Common myeloid progenitor, CD34-positive (primary cell): ENCODE data around the gene SYK.

Experiments
- CTCF ChIA-PET: fragments of 350-600 bp; sonication (Branson Sonifier 250); formaldehyde crosslinking; loops from one replicate; lab custom pipeline; 2021; ENCODE audit warnings: antibody characterized with exemption; lab: Charles Lee
- POLR2A ChIA-PET: fragments of 350-600 bp; sonication (Branson Sonifier 250); formaldehyde crosslinking; loops from one replicate; lab custom pipeline; 2021; ENCODE audit warnings: antibody characterized with exemption; lab: Charles Lee
- DNase-seq, 3 donors: peaks; one replicate each; pipeline versions ENCODE4 v3.0.0 to v3.0.0-alpha.2; 2013
- H3K27ac ChIP-seq, 2 experiments: 1 replicate in 1 of 2; 2 replicates in 1 of 2; pipeline ENCODE4 v1.7.0; 2013; ENCODE audit warnings: inconsistent platforms in 2 of 2, low read length in 2 of 2, mild to moderate bottlenecking in 2 of 2, low read depth in 1 of 2, moderate library complexity in 1 of 2; ENCODE audit not compliant: severe bottlenecking in 2 of 2, insufficient read depth in 1 of 2, poor library complexity in 1 of 2
- H3K27me3 ChIP-seq, 5 experiments: replicated peaks in 2 of 5; 1 replicate in 3 of 5; 2 replicates in 2 of 5; pipeline versions ENCODE4 v1.6.1 to v1.7.0; 2013; ENCODE audit warnings: low read length in 4 of 5, mild to moderate bottlenecking in 2 of 5, moderate library complexity in 2 of 5, inconsistent platforms in 1 of 5; ENCODE audit not compliant: insufficient read depth in 5 of 5, control insufficient read depth in 4 of 5
- H3K36me3 ChIP-seq, 4 experiments: 1 replicate in 2 of 4; 2 replicates in 2 of 4; pipeline versions ENCODE4 v1.6.1 to v1.7.0; 2013; ENCODE audit warnings: low read length in 3 of 4, control low read depth in 1 of 4, mild to moderate bottlenecking in 1 of 4; ENCODE audit not compliant: control insufficient read depth in 4 of 4, insufficient read depth in 4 of 4
- H3K4me1 ChIP-seq, 4 experiments: 1 replicate in 3 of 4; 2 replicates in 1 of 4; pipeline versions ENCODE4 v1.6.1 to v1.7.1; 2013; ENCODE audit warnings: low read length in 3 of 4, mild to moderate bottlenecking in 3 of 4, control low read depth in 1 of 4, inconsistent platforms in 1 of 4, moderate library complexity in 1 of 4; ENCODE audit not compliant: control insufficient read depth in 4 of 4, insufficient read depth in 4 of 4; ENCODE audit errors: control extremely low read depth in 1 of 4
- H3K4me3 ChIP-seq, 7 experiments: 1 replicate in 4 of 7; 2 replicates in 3 of 7; pipeline versions ENCODE4 v1.5.1 to v1.7.0; 2013; ENCODE audit warnings: mild to moderate bottlenecking in 7 of 7, low read length in 6 of 7, moderate library complexity in 6 of 7, inconsistent platforms in 2 of 7, low read depth in 2 of 7, control low read depth in 1 of 7; ENCODE audit not compliant: insufficient read depth in 4 of 7, control insufficient read depth in 1 of 7; ENCODE audit errors: extremely low read depth in 1 of 7
- H3K9me3 ChIP-seq, 5 experiments: 1 replicate in 4 of 5; 2 replicates in 1 of 5; pipeline versions ENCODE4 v1.6.1 to v1.7.1; 2013; ENCODE audit warnings: low read length in 4 of 5, mild to moderate bottlenecking in 2 of 5, inconsistent platforms in 1 of 5, low read depth in 1 of 5, moderate library complexity in 1 of 5; ENCODE audit not compliant: control insufficient read depth in 4 of 5, insufficient read depth in 2 of 5; ENCODE audit errors: control extremely low read depth in 1 of 5
- WGBS: methylation state at CpG from one replicate; pipeline ENCODE4 v1.1.5; 2013; ENCODE audit not compliant: insufficient coverage; 5-methylcytosine and 5-hydroxymethylcytosine counted together

Gene SYK

GRCh38 chr9:90803860-90804593, 2.4 kb downstream of the SYK start:
- no peaks in the 10 kb centered on the region for H3K27me3 ChIP-seq
- peak overlapping the region in 6 of 7 experiments; percentile 52 to 97 (median 93) for H3K4me3 ChIP-seq
- ChIA-PET CTCF (interaction anchor here (0.8 to 2.5 kb wide), 7 partner anchors 11 to 36 kb away, joined by 3 to 23 read pairs (median 3); no protein-coding TSS in a partner anchor), POLR2A (interaction anchor here (2.2 kb wide), 1 partner anchor 11 kb away, joined by 15 read pairs; no protein-coding TSS in a partner anchor)
- H3K36me3 ChIP-seq, result peaks cover 0 to 15% (median 6%) of the 10 kb centered on the region in 4 experiments
- WGBS, result no CpG with 5 or more reads among the region's 3 CpGs
- peak overlapping the region; percentile 68 to 94 for H3K27ac ChIP-seq
- peaks cover 54 to 82% (median 69%) of the 10 kb centered on the region in 4 experiments for H3K4me1 ChIP-seq
- no peaks in the 10 kb centered on the region for H3K9me3 ChIP-seq
- peak in 2 of 3 donors; percentile 69 to 85 for DNase-seq

DNA sequence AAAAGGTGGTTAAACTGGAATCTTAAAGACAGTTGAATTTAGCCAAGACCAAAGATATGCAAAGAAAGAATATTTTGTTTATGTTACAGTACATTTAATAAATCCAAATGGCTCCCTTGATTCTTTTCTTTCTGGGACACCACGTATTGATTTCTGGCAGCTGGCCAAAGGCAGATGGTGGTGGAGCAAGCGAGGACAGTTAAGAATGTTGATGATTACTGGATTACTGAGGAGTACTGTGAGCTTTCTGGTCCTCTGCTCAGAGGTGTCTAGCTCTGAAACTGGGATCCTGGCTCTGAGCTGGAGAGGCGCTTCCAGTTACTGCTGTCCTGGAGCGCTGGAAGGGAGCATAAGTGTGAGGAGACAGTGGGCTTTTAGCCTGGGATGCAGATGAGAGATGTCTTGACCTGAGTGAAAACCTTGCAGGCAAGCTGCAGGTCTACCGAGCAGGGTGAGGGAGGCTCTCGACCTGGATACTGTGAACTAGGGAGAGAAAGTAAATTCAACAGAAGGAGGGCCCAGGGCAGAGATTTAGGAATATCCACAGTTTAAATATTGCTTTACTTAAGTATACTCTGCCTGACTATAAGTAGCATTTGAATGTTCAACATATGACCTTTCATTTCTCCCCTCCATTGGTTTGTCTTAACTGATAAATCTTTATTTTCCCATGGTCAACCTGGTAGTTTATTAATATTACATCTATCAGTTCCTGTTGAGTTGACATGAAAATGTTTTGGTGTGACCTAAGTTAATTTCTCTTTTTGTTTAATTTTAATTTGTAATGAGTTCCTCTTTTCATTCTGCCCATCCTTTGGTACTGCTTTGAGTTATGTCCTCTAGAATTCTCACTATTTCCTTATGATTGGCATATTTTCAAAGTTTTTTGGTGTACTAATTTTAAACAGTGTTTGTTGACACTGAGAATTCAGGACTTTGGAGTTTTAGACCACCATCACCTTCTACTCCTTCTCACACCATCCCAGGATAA, 3.7 kb downstream of the SYK start:
- ChIA-PET CTCF (interaction anchor here (1.0 to 2.5 kb wide), 4 partner anchors 10 to 32 kb away, joined by 3 to 23 read pairs (median 3); no protein-coding TSS in a partner anchor), POLR2A (interaction anchor here (2.2 kb wide), 1 partner anchor 10 kb away, joined by 15 read pairs; no protein-coding TSS in a partner anchor)
- Histone ChIP-seq H3K27me3 (no peaks in the 10 kb centered on the region), H3K36me3 (peaks cover 5 to 24% (median 12%) of the 10 kb centered on the region in 4 experiments), H3K27ac (peak overlapping the region; percentile 48 to 94), H3K9me3 (no peaks in the 10 kb centered on the region), H3K4me1 (peaks cover 61 to 92% (median 79%) of the 10 kb centered on the region in 4 experiments), H3K4me3 (peak overlapping the region in 6 of 7 experiments; percentile 26 to 96 (median 62))
- 78% methylated on average over 5 of the region's 6 CpGs for WGBS
- DNase-seq, result peak in 1 of 3 donors; percentile 56

DNA sequence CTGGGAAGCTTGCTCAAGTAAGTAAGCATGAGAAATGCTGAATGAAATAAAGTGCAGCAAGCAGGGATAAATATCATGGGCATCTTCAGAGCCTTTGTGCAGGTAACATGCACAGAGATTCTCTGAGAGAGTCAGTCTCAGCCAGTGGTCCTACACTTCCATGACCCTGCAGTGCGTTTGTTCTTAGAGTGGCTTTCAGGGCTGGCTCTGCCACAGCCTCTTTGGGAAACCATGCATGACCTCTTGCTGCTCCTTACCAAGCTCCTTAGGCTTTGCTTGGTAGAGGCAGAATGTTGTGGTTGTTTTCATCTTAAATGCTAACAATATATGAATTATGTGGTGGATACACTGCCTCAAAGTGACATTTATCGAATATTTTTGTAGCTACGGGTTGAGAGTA, 5.4 kb downstream of the SYK start:
- DNase-seq, result no peak
- peak overlapping the region in 2 of 7 experiments; percentile 21 to 37 for H3K4me3 ChIP-seq
- CTCF ChIA-PET, result interaction anchor here (0.6 to 1.2 kb wide), 6 partner anchors 19 to 32 kb away, joined by 3 to 4 read pairs (median 4); no protein-coding TSS in a partner anchor
- 100% methylated on average over 3 of the region's 3 CpGs for whole genome bisulfite sequencing
- POLR2A ChIA-PET, result no interaction called here
- no peaks in the 10 kb centered on the region for H3K9me3 ChIP-seq
- peaks cover 58 to 93% (median 80%) of the 10 kb centered on the region in 4 experiments for H3K4me1 ChIP-seq
- H3K36me3 ChIP-seq, result peaks cover 6 to 27% (median 14%) of the 10 kb centered on the region in 4 experiments
- no peak overlapping the region for H3K27ac ChIP-seq
- no peaks in the 10 kb centered on the region for H3K27me3 ChIP-seq

DNA sequence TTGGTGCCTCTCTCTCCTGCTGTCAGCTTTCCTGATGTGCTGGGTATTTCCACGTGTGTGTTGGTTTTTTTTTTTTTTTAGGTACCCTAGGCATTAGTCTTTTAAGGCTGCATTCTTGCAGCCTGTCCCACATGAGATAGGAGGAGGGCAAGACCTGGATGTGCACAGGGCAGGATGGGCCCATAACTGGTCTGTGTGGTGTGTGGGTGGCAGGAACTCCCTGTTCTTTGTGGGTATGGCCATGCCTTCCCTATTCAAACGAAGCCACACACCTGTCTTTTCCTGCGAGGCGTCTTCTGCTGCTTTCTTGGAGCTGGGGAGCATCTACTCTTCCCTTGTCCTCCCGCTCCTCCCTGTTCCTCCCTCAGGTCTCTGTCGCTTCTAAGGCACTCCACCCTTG, 6.8 kb downstream of the SYK start:
- Histone ChIP-seq H3K9me3 (no peaks in the 10 kb centered on the region), H3K36me3 (peaks cover 6 to 27% (median 14%) of the 10 kb centered on the region in 4 experiments), H3K27me3 (no peaks in the 10 kb centered on the region), H3K4me1 (peaks cover 52 to 98% (median 88%) of the 10 kb centered on the region in 4 experiments), H3K27ac (peak overlapping the region in 1 of 2 experiments; percentile 36), H3K4me3 (peak overlapping the region in 3 of 7 experiments; percentile 37 to 58 (median 48))
- CTCF ChIA-PET, result interaction anchor here (0.6 to 5.8 kb wide), 5 partner anchors 12 to 1329 kb away, joined by 3 to 32 read pairs (median 4); no protein-coding TSS in a partner anchor
- POLR2A ChIA-PET, result no interaction called here
- DNase-seq, result no peak
- WGBS, result 50% methylated on average over 5 of the region's 6 CpGs

DNA sequence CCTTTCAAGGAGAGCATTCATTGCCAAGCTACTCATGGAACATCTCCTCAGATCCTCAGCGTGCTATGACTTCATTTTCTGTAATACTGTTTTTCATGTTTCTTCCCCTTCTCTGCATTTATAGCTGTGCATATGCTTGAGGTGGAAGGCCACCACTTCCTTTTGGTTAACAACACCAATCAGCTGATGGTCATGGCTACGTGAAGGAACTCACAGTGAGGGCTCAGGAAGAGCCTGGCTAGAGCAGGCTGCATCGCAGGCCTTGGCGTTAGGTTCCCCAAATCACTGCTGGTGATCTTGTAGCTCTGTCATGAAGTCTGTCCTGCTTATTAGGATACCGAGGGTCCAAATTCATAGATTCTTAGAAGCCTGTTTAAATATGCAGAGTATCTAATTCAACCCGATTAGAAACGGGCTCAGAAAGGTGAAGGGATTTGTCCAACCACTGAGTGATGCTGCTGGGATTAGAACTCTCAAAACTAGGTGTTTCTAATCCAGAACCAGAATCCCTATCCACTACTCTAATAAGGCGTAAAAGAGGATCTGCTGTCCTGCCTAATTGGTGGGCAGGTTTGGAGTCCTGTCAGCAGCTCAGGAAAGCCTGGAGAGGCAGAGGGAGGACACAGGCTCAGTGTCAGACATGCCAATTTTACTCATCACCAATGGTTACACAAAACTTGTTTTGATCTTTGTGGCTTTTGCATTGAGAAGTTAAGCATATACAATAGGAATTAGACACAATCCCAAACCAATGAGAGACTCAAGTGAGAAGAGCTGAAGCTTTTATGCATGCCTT, 7.5 kb downstream of the SYK start:
- peak; percentile 27 to 92 (median 91) for DNase-seq
- no peaks in the 10 kb centered on the region for H3K9me3 ChIP-seq
- peaks cover 6 to 27% (median 14%) of the 10 kb centered on the region in 4 experiments for H3K36me3 ChIP-seq
- H3K27me3 ChIP-seq, result no peaks in the 10 kb centered on the region
- POLR2A ChIA-PET, result no interaction called here
- peaks cover 48 to 98% (median 89%) of the 10 kb centered on the region in 4 experiments for H3K4me1 ChIP-seq
- H3K27ac ChIP-seq, result peak overlapping the region in 1 of 2 experiments; percentile 36
- H3K4me3 ChIP-seq, result peak overlapping the region in 3 of 7 experiments; percentile 37 to 58 (median 48)
- WGBS, result 11% methylated on average over 5 of the region's 8 CpGs
- CTCF ChIA-PET, result interaction anchor here (0.6 to 5.8 kb wide), 7 partner anchors 10 to 1238 kb away, joined by 3 to 32 read pairs (median 4); no protein-coding TSS in a partner anchor

- Histone ChIP-seq H3K36me3 (peaks cover 6 to 27% (median 14%) of the 10 kb centered on the region in 4 experiments), H3K27ac (no peak overlapping the region), H3K27me3 (no peaks in the 10 kb centered on the region), H3K4me3 (peak overlapping the region in 1 of 7 experiments; percentile 24), H3K4me1 (peaks cover 44 to 98% (median 89%) of the 10 kb centered on the region in 4 experiments), H3K9me3 (no peaks in the 10 kb centered on the region)
- POLR2A ChIA-PET, result no interaction called here
- CTCF ChIA-PET, result interaction anchor here (0.6 to 5.8 kb wide), 6 partner anchors 9 to 1530 kb away, joined by 3 to 32 read pairs (median 4); partner anchors contain the start of gene SYK
- whole genome bisulfite sequencing, result 100% methylated on average over 1 of the region's 4 CpGs
- DNase-seq, result no peak
These were observed 9.1 kb downstream of the SYK start for GRCh38 chr9:90810691-90811090.
